ENCODE data around the gene ABCD1.

The ABCD1 gene

DNA sequence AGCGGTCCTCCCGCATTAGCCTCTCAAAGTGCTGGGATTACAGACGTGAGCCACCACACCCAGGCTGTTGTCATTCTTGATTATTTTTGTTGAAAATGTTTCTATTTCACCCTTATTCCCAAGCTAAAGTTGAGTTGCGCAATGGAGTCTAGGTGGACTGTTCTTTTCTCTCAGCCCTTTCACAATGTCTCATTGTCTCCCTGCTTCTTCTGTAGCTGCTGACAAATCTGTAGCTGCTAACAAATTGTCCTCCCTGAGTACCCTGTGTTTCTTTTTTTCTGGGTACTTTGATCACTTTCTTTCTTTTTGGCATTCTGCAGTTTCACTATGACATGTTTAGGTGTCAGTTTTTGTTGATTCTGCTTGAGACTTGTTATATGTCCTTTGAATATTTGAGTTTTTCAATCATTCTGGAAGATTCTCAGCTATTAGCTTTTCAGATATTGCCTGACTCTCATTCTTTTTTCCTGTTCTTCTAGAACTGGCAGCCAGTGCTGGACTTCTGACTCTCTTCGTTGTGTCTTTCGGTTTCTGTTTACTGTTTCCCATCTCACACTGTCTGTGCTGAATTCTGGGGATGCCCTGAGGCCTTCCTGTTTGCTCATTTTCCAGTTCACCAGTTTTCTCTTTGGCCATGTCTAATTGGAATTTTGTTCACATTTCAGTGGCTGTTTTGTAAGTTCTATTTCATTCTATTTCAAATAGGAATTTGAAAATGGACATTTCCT lies 6.6 kb downstream of the ABCD1 start:
- Histone ChIP-seq H3K36me3 (ENCODE audit: control insufficient read depth, insufficient read depth, low read length) (no peaks in the 10 kb centered on the region), H3K4me3 (replicated peaks; ENCODE audit: low read depth, low read length) (no peak overlapping the region), H3K27me3 (replicated peaks; ENCODE audit: control insufficient read depth, insufficient read depth, low read length) (no peaks in the 10 kb centered on the region)
- TF ChIP-seq, protein P1, sequence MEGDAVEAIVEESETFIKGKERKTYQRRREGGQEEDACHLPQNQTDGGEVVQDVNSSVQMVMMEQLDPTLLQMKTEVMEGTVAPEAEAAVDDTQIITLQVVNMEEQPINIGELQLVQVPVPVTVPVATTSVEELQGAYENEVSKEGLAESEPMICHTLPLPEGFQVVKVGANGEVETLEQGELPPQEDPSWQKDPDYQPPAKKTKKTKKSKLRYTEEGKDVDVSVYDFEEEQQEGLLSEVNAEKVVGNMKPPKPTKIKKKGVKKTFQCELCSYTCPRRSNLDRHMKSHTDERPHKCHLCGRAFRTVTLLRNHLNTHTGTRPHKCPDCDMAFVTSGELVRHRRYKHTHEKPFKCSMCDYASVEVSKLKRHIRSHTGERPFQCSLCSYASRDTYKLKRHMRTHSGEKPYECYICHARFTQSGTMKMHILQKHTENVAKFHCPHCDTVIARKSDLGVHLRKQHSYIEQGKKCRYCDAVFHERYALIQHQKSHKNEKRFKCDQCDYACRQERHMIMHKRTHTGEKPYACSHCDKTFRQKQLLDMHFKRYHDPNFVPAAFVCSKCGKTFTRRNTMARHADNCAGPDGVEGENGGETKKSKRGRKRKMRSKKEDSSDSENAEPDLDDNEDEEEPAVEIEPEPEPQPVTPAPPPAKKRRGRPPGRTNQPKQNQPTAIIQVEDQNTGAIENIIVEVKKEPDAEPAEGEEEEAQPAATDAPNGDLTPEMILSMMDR (IDR thresholded peaks at IDR 0.05; ENCODE audit: insufficient read depth, low read length, poor library complexity, severe bottlenecking), result no peak
- DNase-seq (ENCODE audit: extremely low read depth, insufficient read length), result no peak

DNA sequence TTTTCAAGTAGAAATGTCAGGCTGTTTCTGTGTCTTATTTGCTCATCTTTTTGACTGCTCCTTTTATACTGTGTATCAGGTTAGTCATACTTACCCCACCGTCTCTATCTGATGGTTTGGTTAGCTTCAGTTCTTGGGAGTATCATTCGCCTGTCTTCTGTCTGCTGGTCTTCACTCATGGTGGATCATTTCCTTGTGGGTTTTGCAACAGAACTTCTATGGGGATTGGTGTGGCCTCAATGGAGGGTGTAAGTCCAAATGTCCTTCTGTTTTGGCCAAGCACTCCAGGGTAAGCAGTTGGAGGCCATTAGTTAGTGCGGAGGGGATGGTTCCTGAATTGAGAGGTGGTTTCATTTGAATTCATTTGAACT lies 7.2 kb downstream of the ABCD1 start:
- TF ChIP-seq, protein P1 (IDR thresholded peaks at IDR 0.05; ENCODE audit: insufficient read depth, low read length, poor library complexity, severe bottlenecking), result no peak
- Histone ChIP-seq H3K27me3 (replicated peaks; ENCODE audit: control insufficient read depth, insufficient read depth, low read length) (no peaks in the 10 kb centered on the region), H3K36me3 (ENCODE audit: control insufficient read depth, insufficient read depth, low read length) (no peaks in the 10 kb centered on the region), H3K4me3 (replicated peaks; ENCODE audit: low read depth, low read length) (no peak overlapping the region)
- DNase-seq (ENCODE audit: extremely low read depth, insufficient read length), result no peak

DNA sequence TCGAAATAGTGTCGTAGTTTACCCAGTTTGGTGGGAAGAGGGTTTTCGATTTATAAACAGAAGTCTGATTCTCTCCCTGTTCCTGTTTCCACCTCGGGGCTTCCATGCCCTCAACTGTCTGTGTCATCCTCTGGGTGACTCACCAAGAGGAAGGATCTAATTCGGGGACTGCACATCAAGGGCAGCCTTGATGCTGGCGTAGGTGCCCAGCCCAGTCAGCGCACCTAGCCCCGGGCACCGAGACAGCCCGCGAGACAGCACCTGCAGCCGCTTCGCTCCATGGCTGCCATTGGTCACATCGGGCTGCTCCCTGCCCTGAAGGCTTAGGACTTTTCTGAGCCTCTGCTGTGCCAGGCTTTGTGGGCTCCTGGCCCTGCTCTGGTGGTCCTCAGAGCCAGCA lies 7.7 kb downstream of the ABCD1 start:
- TF ChIP-seq, protein P1 (IDR thresholded peaks at IDR 0.05; ENCODE audit: insufficient read depth, low read length, poor library complexity, severe bottlenecking), result no peak
- H3K27me3 ChIP-seq (replicated peaks; ENCODE audit: control insufficient read depth, insufficient read depth, low read length), result no peaks in the 10 kb centered on the region
- DNase-seq (ENCODE audit: extremely low read depth, insufficient read length), result no peak
- H3K36me3 ChIP-seq (ENCODE audit: control insufficient read depth, insufficient read depth, low read length), result no peaks in the 10 kb centered on the region
- H3K4me3 ChIP-seq (replicated peaks; ENCODE audit: low read depth, low read length), result no peak overlapping the region

DNA sequence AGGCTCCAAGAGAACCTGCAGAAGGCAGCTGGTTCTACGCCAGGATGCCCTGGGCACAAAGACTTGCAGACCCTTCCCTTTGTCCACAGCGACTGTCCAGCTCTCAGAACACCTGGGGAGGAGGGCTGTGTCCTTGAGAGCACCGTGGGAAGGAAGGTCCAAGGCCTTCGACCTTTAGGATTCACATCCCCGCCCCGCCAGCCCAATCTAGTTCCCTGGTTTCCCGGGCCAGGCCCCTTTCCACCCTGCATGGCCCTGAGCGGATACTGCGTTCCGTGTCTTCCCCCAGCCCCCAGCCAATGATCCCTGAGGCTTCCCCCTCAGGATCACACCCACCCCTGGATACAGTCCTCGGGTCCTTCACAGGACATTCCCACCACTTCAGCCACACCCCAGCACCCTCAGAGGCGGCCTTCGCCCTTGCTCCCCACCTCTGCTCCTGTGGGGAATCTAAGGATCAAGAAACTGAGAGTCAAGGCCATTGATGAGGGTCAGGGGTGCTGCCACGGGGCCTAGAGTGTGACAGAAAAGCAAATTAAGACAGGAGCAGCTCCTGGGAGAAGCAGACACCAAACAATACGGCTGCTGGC lies 9.1 kb downstream of the ABCD1 start:
- Histone ChIP-seq H3K36me3 (ENCODE audit: control insufficient read depth, insufficient read depth, low read length) (no peaks in the 10 kb centered on the region), H3K4me3 (replicated peaks; ENCODE audit: low read depth, low read length) (no peak overlapping the region), H3K27me3 (replicated peaks; ENCODE audit: control insufficient read depth, insufficient read depth, low read length) (no peaks in the 10 kb centered on the region)
- TF ChIP-seq, protein P1 (IDR thresholded peaks at IDR 0.05; ENCODE audit: insufficient read depth, low read length, poor library complexity, severe bottlenecking), result no peak
- no peak for DNase-seq (ENCODE audit: extremely low read depth, insufficient read length)

DNA sequence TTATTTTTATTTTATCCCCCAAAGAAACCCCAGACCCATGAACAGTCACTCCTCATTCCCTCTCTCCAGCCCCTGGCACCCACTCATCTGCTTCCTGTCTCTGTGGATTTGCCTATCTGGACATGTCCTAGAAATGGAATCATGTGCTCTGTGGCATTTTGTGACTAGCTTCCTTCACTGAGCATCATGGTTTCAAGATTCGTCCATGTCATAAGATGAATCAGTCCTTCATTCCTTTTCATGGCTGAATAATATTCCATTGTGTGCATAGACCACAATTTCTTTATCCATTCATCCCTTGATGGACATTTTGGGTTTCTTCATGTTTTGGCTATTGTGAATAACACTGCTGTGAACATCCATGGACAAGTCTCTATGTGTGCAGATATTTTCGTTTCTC lies 10.2 kb downstream of the ABCD1 start:
- H3K36me3 ChIP-seq (ENCODE audit: control insufficient read depth, insufficient read depth, low read length), result no peaks in the 10 kb centered on the region
- H3K4me3 ChIP-seq (replicated peaks; ENCODE audit: low read depth, low read length), result no peak overlapping the region
- no peak for DNase-seq (ENCODE audit: extremely low read depth, insufficient read length)
- H3K27me3 ChIP-seq (replicated peaks; ENCODE audit: control insufficient read depth, insufficient read depth, low read length), result no peaks in the 10 kb centered on the region
- TF ChIP-seq, protein P1 (IDR thresholded peaks at IDR 0.05; ENCODE audit: insufficient read depth, low read length, poor library complexity, severe bottlenecking), result no peak
